GM18861 (cell line): Measurements from ENCODE around the gene MME.

ENCODE experiments used
- ATAC-seq: cut with Tn5 transposase; IDR thresholded peaks from one replicate; pipeline ENCODE4 v1.9.1; 2021; ENCODE audit not compliant: unreplicated experiment

The MME gene

DNA sequence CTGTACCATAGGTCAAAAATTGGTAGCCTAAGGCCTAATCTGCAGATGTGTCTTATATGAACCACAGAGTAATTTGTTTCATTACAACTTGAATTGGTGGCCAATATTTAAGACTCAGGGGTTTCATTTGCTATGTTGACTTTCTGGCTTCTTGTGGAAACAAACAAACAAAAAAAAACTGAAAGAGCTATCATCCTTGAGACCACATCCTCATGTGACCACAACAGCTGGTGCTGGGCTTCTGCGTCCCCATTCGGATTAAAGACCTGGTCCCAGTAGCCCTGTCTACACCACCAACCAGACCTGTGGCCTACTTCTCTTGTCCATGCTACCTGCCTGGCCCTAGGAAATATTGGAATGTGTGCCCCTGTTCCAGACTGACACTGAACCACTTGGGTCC lies 151.7 kb downstream of the MME start:
- ATAC-seq = no peak

- no peak for ATAC-seq
Observed at GRCh38 chr3:155232605-155233004, 152.5 kb downstream of the MME start.

- no peak for ATAC-seq
Observed at GRCh38 chr3:155233213-155233612, 153.1 kb downstream of the MME start.
